22Rv1 (cell line): ENCODE measurements around the gene LARP4B.

Experiments used
- CTCF ChIP-seq: fragments of 450-650 bp; IDR thresholded peaks from 2 replicates; pipeline ENCODE4 v1.5.1; 2017; ENCODE audit warnings: mild to moderate bottlenecking
- ZFX ChIP-seq: fragments of 450-650 bp; IDR thresholded peaks from 2 replicates; pipeline ENCODE4 v1.6.1; 2017; ENCODE audit warnings: antibody characterized with exemption, borderline replicate concordance

- no peak for TF ChIP-seq CTCF
- no peak for TF ChIP-seq ZFX
Observed at GRCh38 chr10:909831-910230, 21.7 kb downstream of the LARP4B start.
